Fibroblast of the aortic adventitia (primary cell): ENCODE data around the gene ZMAT5. TPM values are rescaled to one million over a fixed set of nuclear protein-coding genes. Genes with fewer than 3 reads are reported as not detected.
A peak's percentile ranks its signal among the peaks of the same experiment; 100 is the strongest.

Experiments
- DNase-seq: peaks from one replicate; pipeline ENCODE4 v3.0.0-alpha.2; 2010; ENCODE audit warnings: low read depth
- H3K4me3 ChIP-seq: 2 replicates; pipeline ENCODE4 v1.5.1; 2011; ENCODE audit warnings: low read depth, mild to moderate bottlenecking, control low read depth, low read length, moderate library complexity
- total RNA-seq: library from RNA; depleted of rRNA; stranded (reverse); fragments of >200 nt; gene quantifications from 2 replicates; pipeline ENCODE4 v1.2.3, GENCODE V29; 2012; ENCODE audit warnings: low replicate concordance
- TF ChIP-seq, protein P1 (sequence below): IDR thresholded peaks from 2 replicates; pipeline ENCODE4 v1.5.1; 2011; ENCODE audit warnings: mild to moderate bottlenecking, low read length, control low read depth, inconsistent platforms; ENCODE audit not compliant: insufficient read depth

ZMAT5 gene
- total RNA-seq, 1 donor: 17.2 TPM

DNA sequence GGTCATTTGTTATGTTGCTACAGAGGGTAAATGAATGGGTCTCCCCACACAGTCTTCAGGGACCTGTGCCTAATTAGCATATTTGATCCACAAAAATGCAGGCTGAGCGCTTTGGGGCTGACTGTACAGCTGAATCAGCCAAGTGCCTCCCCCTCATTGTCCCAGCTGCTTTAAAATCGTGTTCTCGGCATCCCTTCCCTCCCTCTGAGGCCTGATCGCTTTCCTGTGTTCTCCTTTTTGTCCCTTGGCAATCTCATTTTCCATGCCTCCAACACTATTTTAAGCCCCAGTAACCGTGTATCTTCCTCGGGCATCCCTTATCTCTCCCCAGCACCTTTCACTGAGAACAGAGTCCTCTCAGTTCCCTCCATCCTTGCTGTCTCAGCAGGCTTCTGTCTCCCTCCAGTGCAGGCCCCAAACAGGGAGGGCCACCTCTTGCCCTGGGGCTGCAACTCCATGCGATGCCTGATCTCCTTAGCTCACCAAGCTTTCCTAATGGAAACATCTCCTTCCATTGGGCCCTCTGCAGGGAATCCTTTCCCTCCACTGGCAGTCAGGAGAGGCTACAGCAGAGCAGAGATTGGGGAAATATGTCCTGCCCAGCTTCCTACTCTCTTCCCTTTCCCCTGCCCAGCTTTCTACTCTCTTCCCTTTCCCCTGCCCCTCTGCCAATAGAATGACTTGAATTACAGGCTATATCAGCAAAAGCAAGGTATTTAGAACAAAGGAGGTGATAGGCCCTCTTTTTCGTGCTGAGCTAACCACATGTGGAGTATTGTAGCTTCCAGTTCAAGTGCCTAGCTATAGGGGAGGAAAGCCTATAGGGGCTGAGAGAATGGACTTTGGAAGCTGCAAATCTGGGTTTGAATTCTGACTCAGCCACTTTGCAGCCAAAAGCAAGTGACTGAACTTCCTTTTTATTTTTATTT is 14.2 kb upstream of the ZMAT5 start:
- DNase-seq: peak; percentile 81
- H3K4me3 ChIP-seq: no peak overlapping the region

DNA sequence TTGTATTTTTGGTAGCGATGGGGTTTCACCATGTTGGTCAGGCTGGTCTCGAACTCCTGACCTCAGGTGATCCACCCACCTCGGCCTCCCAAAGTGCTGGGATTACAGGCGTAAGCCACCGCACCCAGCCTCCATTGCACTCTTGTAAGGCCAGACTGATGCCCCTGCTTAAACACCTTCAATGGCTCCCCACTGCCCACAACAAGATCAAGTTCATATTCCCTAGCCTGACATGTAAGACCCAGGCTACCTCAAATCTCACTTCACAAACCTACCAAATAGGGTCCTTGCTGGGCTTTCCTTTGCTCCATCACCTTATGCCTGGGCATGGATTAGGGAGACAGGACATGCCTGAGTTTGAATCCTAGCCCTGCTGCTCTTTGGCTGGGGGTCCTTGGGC is 13.4 kb upstream of the ZMAT5 start:
- H3K4me3 ChIP-seq: no peak overlapping the region
- DNase-seq: no peak
- TF ChIP-seq, protein P1, sequence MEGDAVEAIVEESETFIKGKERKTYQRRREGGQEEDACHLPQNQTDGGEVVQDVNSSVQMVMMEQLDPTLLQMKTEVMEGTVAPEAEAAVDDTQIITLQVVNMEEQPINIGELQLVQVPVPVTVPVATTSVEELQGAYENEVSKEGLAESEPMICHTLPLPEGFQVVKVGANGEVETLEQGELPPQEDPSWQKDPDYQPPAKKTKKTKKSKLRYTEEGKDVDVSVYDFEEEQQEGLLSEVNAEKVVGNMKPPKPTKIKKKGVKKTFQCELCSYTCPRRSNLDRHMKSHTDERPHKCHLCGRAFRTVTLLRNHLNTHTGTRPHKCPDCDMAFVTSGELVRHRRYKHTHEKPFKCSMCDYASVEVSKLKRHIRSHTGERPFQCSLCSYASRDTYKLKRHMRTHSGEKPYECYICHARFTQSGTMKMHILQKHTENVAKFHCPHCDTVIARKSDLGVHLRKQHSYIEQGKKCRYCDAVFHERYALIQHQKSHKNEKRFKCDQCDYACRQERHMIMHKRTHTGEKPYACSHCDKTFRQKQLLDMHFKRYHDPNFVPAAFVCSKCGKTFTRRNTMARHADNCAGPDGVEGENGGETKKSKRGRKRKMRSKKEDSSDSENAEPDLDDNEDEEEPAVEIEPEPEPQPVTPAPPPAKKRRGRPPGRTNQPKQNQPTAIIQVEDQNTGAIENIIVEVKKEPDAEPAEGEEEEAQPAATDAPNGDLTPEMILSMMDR: no peak

More for the DNA sequence above, 14.2 kb upstream of the ZMAT5 start:
- TF ChIP-seq, protein P1: no peak

DNA sequence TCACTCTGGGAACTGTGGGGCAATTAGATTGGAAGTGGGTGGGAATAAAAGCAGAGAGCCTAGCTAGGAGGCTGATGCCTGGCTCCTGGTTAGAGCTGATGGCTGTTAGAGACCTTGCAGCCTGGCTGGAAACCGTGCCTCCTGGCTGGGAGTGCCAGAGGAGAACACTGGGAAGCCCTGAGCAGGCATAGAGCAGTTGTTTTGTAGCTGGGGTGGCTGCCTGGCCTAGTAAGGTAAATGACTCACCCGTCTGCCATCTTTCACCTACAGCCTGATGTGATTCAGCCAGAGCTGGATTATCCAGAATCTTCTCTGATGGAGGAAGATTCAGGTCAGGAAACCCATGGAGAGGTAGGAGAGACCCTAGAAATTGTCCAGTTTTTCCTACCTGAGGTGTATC is 6.4 kb upstream of the ZMAT5 start:
- DNase-seq: peak; percentile 35
- no peak overlapping the region for H3K4me3 ChIP-seq
- TF ChIP-seq, protein P1: no peak

DNA sequence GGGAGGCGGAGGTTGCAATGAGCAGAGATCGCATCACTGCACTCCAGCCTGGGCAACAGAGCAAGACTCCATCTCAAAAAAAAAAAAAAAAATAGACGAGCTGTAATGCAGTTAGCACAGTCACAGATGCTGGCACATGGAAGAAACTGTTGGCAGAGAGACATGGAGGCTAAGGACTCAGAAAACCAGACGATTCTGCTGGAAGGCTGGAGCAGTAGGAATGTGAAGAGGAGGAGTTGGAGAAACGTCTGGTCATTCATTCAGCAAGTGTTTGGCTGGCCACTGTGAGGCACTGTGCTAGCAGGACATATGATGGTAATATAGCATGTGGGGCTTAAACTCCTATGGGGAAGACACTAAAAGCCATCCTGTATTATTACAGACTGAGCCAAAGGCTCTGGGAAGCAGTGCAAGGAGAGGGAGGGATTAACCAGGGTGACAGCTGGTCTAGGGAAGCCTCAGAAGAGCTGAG is 5.4 kb upstream of the ZMAT5 start:
- no peak overlapping the region for H3K4me3 ChIP-seq
- DNase-seq: peak; percentile 91
- TF ChIP-seq, protein P1: peak; percentile 65

DNA sequence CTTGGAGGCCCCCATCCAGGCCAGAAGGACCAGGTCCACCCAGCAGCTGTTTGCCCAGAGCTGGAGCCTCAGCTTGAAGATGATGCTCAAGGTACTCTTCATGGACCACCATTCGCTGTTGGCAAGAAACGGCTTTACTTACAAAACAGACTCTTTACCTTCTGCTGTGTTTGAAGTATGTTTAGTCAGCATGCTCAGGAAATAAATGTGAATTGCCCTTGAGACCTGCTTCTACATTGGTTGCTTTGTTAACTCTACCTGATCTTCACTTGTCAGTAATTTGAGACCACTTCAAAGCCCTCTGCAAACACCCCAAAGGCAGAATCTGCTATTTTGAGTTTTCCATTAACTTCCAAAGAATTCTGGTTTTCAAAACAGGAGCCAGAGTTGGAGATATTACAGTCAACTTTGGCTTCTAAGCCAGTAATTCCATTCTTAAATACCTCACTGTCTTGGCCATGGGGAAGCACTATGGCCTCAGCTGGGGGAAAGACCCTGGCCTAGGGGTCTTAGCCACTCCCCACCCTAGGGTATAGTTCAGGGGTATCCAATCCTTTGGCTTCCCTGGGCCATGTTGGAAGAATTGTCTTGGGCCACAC is 3.0 kb upstream of the ZMAT5 start:
- no peak for DNase-seq
- H3K4me3 ChIP-seq: no peak overlapping the region
- TF ChIP-seq, protein P1: no peak

DNA sequence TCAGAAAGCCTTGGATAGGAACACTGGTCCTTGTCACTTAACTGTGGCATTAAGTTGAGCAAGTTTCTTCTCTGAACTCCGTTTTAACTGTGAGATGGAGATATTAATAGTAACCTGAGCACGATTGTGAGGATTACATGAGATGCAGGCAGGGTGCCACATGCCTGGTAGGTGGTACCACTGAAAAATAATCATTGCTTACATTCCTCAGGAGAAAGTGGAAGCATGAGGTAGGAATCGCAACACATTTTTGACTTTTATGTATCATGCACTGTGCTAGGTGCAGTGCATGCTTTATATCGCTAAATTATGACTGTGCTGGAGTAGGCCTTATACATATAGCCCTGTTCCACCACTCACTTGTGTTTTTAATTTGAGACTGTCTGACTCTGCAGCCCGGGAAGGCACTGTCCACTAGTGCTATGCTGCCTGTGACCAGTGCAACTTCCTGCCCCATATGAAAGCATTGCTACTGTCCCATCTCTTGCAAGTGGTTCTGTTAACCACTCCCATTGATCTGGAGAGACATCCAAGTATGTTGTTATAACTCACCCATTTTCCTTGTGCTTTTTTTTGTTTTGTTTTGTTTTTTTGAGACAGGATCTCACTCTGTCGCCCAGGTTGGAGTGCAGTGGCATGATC is 1.4 kb upstream of the ZMAT5 start:
- TF ChIP-seq, protein P1: no peak
- no peak for DNase-seq
- peak overlapping the region; percentile 100 for H3K4me3 ChIP-seq
